Medulla oblongata (tissue), 1 donor: ENCODE results near the gene ATPAF2.
A peak's percentile ranks its signal among the peaks of the same experiment; 100 is the strongest.

Source experiments
- DNase-seq: peaks from one replicate; pipeline ENCODE4 v3.0.0-alpha.2; 2015; ENCODE audit errors: extremely low spot score

Gene ATPAF2

GRCh38 chr17:18039535-18040260, 730 bp upstream of the ATPAF2 start:
- DNase-seq: no peak

- no peak for DNase-seq
These were observed 668 bp downstream of the ATPAF2 start for GRCh38 chr17:18038149-18038850.

GRCh38 chr17:18037486-18037885, 1.5 kb downstream of the ATPAF2 start:
- peak; percentile 50 for DNase-seq

DNA sequence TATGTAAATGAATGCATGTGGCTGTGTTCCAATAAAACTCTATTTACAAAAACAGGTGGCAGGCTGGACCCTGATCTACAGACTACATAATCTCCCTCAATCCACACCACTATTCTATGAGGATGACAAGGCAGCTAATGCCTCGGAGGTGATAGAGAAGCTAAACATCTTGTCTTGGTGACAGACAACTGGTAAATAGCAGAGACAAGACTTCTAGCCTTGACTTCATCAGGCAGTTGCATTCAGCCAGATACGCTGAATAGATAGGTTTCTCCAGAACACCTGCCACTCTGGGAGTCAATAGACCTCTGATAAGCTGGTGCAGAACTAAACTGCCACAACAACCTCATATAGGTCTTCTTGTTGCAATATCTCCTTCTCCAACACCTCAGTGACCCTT, 3.3 kb downstream of the ATPAF2 start:
- no peak for DNase-seq

DNA sequence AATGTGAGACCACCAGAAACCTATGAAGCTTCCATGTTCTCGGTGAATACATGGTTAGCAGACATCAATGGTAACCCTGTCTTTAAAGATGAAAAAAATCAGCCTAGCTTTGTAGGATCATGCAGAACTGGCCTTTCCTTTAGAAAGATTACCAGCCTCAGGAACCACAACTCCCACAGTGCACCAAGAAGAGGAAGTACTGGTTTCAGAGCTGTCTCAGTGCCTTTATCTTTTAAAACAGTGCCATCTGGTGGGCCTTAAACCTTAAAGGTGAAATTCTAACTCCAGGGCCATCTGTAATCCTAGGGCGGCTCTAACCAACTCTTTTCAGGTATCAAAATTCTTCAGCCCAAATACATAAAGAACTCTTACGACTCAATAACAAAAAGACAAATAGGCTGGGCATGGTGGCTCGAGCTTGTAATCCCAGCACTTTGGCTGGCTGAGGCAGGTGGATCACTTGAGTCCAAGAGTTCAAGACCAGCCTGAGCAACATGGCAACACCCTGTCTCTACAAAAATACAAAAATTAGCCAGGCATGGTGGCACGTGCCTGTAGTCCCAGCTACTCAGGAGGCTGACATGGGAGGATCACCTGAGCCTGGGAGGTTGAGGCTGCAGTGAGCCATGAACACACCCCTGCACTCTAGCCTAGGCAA, 5.4 kb downstream of the ATPAF2 start:
- DNase-seq: peak; percentile 93

DNA sequence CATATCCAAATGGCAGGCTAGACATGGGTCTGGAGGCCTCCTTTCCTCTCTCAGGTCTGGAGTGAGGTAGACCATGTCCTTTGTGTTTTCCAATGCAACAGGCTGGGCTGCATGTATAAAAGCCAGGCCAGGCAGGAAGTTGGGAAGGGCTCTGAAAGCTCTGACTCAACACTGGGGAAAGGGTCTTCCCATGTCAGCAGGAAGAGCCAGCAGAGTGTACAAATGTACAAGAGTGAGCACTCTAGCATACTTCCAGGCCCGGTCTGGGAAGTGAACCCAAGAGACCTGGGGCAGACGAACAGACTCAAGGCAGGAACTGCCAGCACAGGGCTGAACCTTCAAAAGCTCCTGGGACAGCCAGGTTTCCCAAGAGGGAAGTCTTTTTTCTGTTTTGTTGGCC, 7.0 kb downstream of the ATPAF2 start:
- no peak for DNase-seq

DNA sequence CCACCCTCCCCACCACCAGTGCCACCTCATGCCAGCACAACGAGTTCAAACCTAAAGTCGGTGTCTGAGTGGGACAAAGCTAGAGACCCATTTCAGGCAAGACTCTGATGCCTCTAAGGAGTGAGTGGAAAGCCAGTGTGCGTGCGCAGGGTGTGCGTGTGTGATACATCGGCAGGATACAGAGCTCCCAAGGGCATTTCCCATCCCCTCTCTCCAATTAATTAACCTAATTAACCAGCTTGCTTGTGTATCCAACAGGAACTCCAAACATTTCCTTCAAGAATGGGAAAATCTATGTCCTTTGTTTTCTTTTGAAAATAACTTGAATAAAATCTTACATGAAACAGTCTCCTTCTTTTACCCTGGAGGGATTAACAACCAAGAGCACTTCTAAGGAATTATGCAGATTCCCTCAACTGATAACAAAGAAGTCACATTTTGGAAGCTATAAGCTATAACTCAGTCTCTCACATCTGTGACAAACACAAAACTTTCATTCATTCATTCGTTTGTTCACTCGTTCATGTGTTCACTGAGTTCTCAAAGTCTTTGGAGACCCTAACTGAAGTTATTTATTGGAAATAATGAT, 9.9 kb downstream of the ATPAF2 start:
- DNase-seq: no peak

DNA sequence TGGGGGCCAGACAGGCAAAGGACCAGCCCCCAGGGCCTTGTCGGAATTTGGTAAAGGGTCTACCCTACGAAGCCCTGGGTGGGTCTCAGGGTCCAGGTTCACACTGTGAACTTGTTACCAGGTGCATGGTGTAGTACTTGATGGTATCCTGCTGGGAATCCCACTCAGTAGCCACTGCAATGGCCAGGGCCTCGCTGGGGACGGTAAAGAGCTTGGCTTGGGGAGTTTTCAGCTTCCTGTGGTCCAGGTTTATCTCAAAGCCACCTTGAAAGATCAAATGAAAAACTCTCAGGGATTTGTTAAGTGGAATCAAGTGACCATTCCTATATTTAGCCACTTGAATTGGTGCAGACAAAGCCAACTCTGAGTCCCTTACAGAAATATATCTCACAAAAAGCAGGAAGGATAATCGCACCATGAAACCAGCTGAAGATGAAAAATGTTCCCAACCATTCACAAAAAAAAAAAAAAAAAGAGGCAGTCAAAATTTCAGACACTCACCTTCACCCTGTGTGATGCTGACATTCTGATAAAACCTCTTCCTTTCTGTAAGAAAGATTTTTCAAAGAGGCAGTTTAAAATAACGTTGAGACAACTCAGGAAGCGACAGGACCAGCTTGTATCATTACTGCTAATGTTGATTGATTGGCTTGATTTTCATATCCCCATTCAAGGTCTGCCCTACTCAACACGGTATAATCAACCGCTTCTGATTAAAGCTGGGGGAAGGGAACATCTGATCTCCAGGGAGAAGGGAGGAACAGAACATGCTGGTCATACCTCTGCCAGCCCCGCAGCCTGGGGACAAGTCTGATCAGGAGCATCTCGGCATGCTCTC, 10.6 kb downstream of the ATPAF2 start:
- no peak for DNase-seq

DNA sequence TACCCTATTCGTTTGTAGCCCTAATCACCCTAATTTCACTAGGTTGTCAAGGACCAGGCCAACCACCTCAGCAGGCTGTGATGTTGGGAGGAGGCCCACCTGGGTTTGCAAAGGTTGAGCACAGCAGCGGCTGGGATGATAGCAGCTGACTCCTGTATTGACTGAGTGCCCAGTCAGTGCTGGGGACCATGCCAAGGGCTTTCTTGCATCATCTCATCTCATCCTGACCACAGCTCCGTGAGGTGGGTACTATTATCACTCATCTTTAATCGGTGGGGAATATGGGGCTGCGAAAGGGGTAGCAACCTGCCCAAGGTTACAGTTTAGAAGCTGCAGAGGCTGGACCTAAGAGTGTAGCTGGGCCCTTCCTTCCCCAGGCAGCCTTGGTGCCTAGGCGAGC, 11.7 kb downstream of the ATPAF2 start:
- DNase-seq: no peak

GRCh38 chr17:18025945-18026776, 12.8 kb downstream of the ATPAF2 start:
- peak; percentile 69 for DNase-seq

GRCh38 chr17:18025241-18025944, 13.6 kb downstream of the ATPAF2 start:
- peak; percentile 53 for DNase-seq

DNA sequence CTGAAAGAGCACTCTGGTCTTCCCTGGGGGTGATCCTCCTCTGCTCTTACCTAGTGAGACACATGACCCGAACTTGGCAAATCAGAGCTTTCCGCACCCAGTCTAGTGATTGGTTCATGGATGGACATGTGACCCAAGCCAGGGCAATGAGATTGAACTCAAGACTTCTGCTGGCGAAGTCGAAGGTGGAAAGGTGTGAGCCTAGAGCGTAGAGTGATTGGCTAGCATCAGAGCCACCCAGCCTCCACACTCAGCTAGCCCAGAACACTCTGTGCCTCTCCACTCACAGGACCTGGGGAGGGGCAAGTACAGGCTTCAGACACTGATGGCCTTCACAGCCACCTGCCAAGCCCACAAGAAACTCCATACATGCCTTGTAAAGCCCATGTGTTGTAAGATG, 17.6 kb downstream of the ATPAF2 start:
- DNase-seq: no peak

DNA sequence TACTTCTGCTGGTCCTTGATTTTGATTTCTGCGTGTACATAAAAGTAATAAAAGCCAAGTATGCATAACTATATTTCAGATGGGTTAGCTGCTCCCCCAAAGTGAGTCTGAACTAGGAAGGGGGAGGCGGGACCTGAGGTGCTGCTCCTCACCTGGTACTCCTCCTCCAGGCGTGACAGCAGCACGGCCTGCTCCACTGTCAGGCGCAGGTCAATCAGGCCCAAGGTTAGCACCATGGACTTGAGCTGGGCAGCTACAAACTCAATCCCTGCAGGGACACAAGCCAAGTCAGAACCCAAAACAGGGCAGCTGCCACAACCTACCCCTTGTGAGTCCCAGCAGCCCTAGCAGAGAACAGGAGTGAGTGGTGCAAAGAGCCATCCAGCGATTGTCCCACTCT, 18.0 kb downstream of the ATPAF2 start:
- no peak for DNase-seq

DNA sequence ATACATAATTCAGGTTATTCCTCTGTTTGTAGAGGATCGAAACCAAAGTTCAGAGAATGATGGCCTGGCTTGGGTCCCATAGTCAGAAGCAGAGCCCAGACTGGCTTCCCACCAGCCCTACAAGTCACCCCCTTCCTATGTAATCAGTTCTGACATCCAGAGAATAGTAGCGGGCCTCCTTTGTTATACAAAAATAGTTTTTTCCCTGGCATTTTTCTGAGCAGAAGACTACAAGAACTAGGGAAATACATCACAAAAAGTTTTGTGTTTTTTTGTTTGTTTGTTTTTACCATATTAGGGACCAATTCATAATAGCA, 19.2 kb downstream of the ATPAF2 start:
- DNase-seq: no peak

- DNase-seq: no peak
These were observed 20.5 kb downstream of the ATPAF2 start for GRCh38 chr17:18018411-18018921.

DNA sequence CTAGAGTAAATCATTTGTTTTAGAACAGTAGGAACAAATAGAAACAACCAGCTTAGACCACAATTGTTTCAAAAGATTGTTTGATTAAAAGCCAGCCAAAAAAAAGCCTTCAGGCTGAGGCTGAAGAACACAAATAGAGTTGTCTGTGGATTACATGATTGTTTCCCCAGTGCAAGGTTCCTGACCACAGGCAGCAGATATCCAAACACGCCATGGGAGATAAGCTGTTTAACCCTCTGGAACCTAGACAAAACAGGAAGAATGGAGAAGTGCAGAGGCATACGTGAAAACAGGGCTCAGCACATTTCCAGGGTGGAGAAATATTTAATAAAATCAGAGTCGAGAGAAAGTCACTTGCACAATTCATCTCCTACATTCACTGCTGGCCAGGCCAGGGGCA, 21.0 kb downstream of the ATPAF2 start:
- no peak for DNase-seq

GRCh38 chr17:18016426-18016825, 22.5 kb downstream of the ATPAF2 start:
- no peak for DNase-seq

DNA sequence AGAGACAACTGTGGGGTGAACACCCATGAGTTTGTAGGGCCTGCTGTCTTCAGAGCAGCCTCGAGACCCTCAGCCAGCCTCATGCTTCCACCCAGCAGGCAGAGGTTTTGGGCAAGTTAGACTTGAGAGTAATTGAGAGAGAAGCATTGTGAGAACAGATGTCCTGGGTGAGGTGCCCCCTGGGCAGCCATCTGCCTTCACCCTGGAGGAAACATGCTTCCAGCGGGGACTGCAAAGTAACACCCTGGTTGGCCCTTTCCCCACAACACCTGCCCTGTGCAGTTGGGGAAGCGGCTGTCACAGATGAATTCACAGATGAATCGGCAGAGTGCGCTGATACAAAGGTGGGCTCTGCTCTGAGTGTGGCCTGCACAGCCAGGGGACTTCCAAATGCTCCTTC, 23.4 kb downstream of the ATPAF2 start:
- no peak for DNase-seq

DNA sequence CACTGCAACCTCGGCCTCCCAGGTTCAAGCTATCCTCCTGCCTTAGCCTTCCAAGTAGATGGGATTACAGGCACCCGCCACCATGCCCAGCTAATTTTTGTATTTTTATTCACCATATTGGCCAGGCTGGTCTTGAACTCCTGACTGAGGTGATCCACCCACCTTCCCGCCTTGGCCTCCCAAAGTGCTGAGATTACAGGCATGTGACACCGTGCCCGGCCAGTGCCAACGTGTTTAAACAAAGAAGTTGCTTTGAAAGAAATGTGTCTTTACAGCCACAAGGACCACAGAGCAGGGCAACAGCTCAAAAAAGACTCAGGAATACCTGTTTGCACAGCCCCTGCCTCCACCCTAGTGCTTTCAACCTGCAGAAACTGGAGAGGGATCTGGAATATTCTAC, 25.0 kb downstream of the ATPAF2 start:
- DNase-seq: no peak

DNA sequence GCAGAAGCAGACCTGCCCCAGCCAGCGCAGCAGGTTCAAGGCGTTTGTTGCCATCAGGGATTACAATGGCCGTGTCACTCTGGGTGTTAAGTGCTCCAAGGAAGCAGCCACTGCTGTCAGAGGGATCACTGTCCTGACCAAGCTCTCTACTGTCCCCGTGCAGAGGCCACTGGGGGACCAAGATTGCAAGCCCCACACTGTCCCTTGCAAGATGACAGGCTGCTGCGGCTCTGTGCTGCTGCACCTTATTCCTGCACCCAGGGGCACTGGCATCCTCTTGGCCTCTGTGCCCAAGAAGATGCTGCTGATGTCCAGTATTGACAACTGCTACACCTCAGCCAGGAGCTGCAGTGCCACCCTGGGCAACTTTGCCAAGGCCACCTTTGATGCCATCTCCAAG, 27.7 kb downstream of the ATPAF2 start:
- no peak for DNase-seq
